ENCODE data around the gene BAMBI.
A peak's percentile ranks its signal among the peaks of the same experiment; 100 is the strongest.
"Not testable (repeated sequence)": the region's sequence is repeated elsewhere in the genome, so short reads cannot be mapped to it uniquely, and the experiment has no call there.

Gene BAMBI, protein sequence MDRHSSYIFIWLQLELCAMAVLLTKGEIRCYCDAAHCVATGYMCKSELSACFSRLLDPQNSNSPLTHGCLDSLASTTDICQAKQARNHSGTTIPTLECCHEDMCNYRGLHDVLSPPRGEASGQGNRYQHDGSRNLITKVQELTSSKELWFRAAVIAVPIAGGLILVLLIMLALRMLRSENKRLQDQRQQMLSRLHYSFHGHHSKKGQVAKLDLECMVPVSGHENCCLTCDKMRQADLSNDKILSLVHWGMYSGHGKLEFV

GRCh38 chr10:28676968-28677887, at the start of gene BAMBI:
Gene BAMBI (plus strand): TSS chr10:28677521. CDS start chr10:28677898, 377 bp downstream.
- peak; percentile 94 for DNase-seq

- peak; percentile 80 for DNase-seq
Measured at GRCh38 chr10:28628184-28628893, 49.0 kb upstream of the BAMBI start.

DNA sequence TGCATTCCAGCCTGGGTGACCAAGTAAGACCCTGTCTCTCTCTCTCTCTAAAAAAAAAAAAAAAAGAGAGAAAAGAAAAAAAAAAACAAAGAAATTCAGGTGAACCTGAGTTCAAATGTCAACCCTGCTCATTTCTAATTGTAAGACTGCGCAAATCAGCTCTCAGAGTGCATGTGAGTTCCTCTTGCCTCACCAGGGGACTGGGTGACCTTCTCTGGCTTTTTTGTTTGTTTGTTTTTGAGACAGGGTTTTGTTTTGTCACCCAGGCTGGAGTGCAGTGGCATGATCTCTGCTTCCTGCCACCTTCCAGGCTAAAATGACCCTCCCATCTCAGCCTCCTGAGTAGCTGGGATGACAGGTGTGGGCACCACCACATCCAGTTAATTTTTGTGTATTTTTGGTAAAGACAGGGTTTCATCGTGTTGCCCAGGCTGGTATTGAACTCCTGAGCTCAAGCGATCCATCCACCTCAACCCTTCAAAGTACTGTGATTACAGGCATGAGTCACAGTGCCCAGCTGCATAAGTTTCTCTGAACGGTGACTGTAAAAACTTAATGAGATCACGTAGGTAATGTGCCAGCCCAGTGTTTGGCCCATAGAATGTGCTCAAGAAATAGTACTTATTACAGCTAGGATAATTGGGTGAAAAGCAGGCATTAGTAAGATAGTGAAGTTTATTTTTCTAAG, 45.3 kb upstream of the BAMBI start:
- no peak for DNase-seq

DNA sequence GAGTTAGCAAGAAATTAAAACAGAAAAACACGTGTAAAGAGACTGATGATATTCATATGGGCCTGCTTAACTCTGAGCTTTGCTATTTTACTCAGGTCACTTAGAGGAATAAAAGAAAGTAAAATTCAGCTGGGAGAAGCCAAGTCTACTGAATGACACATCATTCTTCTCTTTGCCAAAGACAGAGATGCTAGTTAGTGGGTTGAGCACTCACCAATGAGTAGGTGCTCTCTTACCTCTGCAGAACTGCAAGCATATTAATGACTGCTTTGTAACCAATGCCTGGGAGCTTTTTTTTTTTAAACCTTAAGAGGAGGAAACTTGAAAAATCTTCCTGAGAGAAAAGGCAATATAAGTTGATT, 44.8 kb upstream of the BAMBI start:
- DNase-seq, result no peak

- no peak for DNase-seq
Measured at GRCh38 chr10:28633750-28634149, 43.6 kb upstream of the BAMBI start.

DNA sequence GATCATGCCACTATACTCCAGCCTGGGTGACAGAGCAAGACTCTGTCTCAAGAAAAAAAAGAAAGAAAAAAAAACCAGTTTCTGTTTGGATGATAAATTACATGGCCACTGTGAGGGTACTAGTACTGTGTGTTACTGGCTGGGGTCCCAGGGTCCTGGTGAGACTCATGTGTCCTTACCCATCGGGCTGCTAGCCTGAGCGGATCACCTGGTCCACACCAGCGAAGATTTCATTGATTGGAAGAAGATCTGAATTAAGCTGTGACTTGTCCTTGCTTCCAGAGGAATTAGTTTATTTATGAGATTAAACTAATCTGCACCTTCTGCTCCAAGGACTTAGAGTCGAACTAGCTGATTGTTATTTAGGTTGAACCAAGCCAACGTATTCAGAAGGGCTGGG, 40.0 kb upstream of the BAMBI start:
- no peak for DNase-seq

DNA sequence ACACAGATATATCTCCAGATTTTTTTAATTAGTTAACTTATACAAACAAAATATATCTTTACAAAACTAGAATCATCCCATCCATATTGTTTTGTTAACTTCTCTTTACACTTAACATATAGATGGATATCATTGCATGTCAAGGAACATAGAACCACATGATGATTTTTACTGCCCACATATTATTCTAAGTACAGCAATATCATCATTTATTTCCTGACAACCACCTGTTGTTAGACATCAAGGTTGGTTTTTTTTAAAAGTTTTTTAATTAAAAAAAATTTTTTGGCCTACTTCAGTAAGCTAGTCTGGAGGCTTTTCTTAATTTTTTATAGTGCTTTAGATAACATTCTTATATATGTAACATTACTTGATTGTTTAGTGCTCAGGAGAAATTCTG, 38.9 kb upstream of the BAMBI start:
- DNase-seq, result no peak

GRCh38 chr10:28640551-28640950, 36.8 kb upstream of the BAMBI start:
- DNase-seq, result no peak

GRCh38 chr10:28644647-28645046, 32.7 kb upstream of the BAMBI start:
- no peak for DNase-seq

DNA sequence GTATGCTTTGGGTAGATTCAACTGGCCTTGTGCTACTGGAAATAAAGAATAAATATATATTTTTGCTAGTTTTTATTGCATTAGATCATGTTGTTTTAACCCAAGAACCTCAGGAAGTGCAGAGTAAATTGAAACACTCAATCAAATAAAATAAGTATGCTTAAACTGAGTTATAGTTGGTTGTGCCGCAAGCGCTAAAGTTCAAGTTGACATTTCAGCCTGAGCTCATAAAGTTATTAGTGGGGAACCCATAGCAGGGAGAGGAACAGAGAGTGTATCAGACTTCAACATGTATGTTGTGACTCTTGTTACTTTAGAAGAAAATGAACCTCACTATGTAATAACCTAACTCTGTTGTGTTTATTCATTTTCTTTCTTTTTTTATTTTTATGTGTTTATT, 25.2 kb upstream of the BAMBI start:
- DNase-seq, result no peak

GRCh38 chr10:28652703-28653102, 24.6 kb upstream of the BAMBI start:
- no peak for DNase-seq

- DNase-seq, result not testable (repeated sequence)
Measured at GRCh38 chr10:28658824-28659223, 18.5 kb upstream of the BAMBI start.

GRCh38 chr10:28661035-28661434, 16.3 kb upstream of the BAMBI start:
- no peak for DNase-seq

DNA sequence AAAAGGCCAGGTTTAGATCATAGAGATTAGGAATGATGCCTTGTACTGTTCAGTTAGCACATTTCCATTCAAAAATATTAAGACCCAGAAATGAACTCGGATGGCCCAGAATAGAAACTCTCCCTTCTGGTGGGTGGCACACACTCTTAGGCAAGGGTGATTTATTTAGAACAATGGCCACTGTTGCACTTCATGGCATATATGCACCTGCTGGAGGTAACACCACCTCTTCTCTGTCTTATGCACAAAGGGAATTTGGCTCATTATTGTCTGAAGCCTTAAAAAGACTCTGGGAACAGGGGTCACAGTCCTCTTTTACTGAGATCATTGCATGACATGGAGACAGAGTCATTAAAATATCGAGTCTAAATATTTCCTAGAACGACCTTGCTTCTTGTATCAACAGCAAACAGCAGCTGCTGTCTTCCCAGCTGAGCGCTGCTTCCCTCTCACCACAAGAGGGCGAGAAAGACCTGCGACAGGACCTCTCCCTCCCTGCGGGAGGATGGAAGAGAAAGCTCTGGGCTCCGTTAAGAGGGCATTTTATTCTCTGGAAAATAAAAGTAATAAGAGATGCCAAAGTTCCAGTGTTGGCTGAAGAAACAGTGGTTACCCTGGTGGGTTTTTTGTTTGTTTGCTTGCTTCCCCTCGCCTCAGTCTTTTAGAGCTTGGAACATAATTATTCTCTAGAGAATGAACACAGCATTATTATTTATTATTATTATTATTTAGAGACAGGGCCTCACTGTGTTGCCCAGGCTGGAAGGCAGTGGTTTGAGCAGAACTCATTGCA, 13.5 kb upstream of the BAMBI start:
- peak; percentile 85 for DNase-seq

GRCh38 chr10:28664369-28664740, 13.0 kb upstream of the BAMBI start:
- no peak for DNase-seq

GRCh38 chr10:28666751-28667467, 10.4 kb upstream of the BAMBI start:
- no peak for DNase-seq

GRCh38 chr10:28668363-28669226, 8.7 kb upstream of the BAMBI start:
- peak; percentile 74 for DNase-seq

GRCh38 chr10:28669227-28670173, 7.8 kb upstream of the BAMBI start:
- DNase-seq, result no peak

DNA sequence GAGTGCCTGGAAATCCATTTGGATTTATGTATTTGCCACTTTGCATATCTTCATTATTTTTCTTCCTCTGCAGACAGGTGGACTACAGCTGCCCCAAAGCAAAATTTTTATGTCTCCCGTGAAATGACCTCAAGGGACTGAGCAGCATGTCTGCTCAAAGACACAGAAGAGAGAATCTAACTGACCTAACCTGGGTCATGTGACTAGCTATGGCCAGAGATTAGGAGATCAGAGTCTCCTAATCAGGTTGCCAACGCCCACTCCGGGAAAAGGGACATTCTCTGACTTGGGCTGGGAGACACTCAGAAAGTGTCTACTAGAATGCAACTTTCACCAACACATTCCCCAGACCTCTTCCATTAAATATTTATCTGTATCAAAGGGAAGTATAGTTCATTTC, 2.5 kb upstream of the BAMBI start:
- no peak for DNase-seq

Measured in right forelimb (tissue), 1 donor.